HCT116 (cell line): Measurements from ENCODE around the gene TIE1. TPM values are rescaled to one million over a fixed set of nuclear protein-coding genes. Genes with fewer than 3 reads are reported as not detected.

Experiments used
- ATAC-seq: fragments of 200-7000 bp; cut with Tn5 transposase; 2 replicates; pipeline ENCODE4 v1.9.1; 2020; ENCODE audit warnings: mild to moderate bottlenecking, moderate library complexity
- BruUV-seq: library from RNA; stranded (reverse); fragments of 400-500 nt; replicated peaks from 2 replicates; lab custom pipeline; 2021; lab: Mats Ljungman, UMichigan
- CTCF ChIA-PET: fragments of 300-600 bp; sonication (Branson Sonifier 250); formaldehyde crosslinking; loops from one replicate; lab custom pipeline; 2021; ENCODE audit warnings: antibody characterized with exemption; lab: Charles Lee
- POLR2A ChIA-PET: fragments of 300-600, 350-600 bp; sonication (Branson Sonifier 250); formaldehyde crosslinking; loops from one replicate; lab custom pipeline; 2021; ENCODE audit warnings: antibody characterized with exemption; lab: Charles Lee
- RAD21 ChIA-PET, 2 experiments: fragments of 300-600 bp; sonication (Branson Sonifier 250); formaldehyde crosslinking; loops; one replicate each; lab custom pipeline; 2023; ENCODE audit warnings: low total read pairs in 2 of 2; ENCODE audit not compliant: uncharacterized antibody in 2 of 2, unreplicated experiment in 2 of 2, low non-redundant PET in 1 of 2; lab: Charles Lee
- DNase-seq: peaks from one replicate; pipeline ENCODE4 v3.0.0-alpha.2; 2010; ENCODE audit warnings: low read depth, low spot score
- H2AFZ ChIP-seq: fragments of 200-600 bp; shearing (Covaris generic), sonication (generic); 2 replicates; pipeline ENCODE4 v1.6.1; 2017; ENCODE audit warnings: low read depth, mixed run types, mixed read lengths, antibody characterized with exemption, low read length; ENCODE audit not compliant: poor library complexity, severe bottlenecking
- H3K27ac ChIP-seq: 2 replicates; pipeline ENCODE4 v1.5.1; 2012; ENCODE audit warnings: low read depth, low read length
- H3K27me3 ChIP-seq: fragments of 200-600 bp; sonication (generic); 2 replicates; pipeline ENCODE4 v1.6.1; 2016; ENCODE audit warnings: mixed run types, low read length, mixed read lengths; ENCODE audit not compliant: insufficient read depth
- H3K36me3 ChIP-seq, 2 experiments: fragments of 200-500 bp in 1 of 2; fragments of 200-600 bp in 1 of 2; sonication (Bioruptor generic) in 1 of 2; sonication (generic) in 1 of 2; 2 replicates each; pipeline versions ENCODE4 v1.5.1 to v1.6.1; 2014 to 2016; ENCODE audit warnings: low read length in 2 of 2, inconsistent platforms in 1 of 2, mixed read lengths in 1 of 2, mixed run types in 1 of 2; ENCODE audit not compliant: insufficient read depth in 2 of 2, control insufficient read depth in 1 of 2
- H3K4me1 ChIP-seq, 2 experiments: fragments of 200-600 bp in 1 of 2; sonication (generic) in 1 of 2; 2 replicates each; pipeline versions ENCODE4 v1.5.1 to v1.6.1; 2012 to 2017; ENCODE audit warnings: low read length in 2 of 2, inconsistent platforms in 1 of 2, mild to moderate bottlenecking in 1 of 2, mixed read lengths in 1 of 2, mixed run types in 1 of 2, moderate library complexity in 1 of 2; ENCODE audit not compliant: insufficient read depth in 2 of 2, control insufficient read depth in 1 of 2
- H3K4me2 ChIP-seq: fragments of 200-600 bp; sonication (generic); 2 replicates; pipeline ENCODE4 v1.6.1; 2017; ENCODE audit warnings: mixed run types, low read length, mixed read lengths
- H3K4me3 ChIP-seq, 2 experiments: fragments of 200-600 bp in 1 of 2; sonication (generic) in 1 of 2; replicated peaks in 1 of 2; 2 replicates each; pipeline ENCODE4 v1.5.1; 2011 to 2016; ENCODE audit warnings: low read length in 2 of 2, control low read depth in 1 of 2, low read depth in 1 of 2, mild to moderate bottlenecking in 1 of 2, mixed read lengths in 1 of 2, mixed run types in 1 of 2
- H3K79me2 ChIP-seq: fragments of 200-600 bp; sonication (generic); 2 replicates; pipeline ENCODE4 v1.6.1; 2017; ENCODE audit warnings: mild to moderate bottlenecking, mixed run types, low read length, moderate library complexity, mixed read lengths; ENCODE audit not compliant: insufficient read depth
- H3K9ac ChIP-seq: fragments of 200-600 bp; sonication (generic); 2 replicates; pipeline ENCODE4 v1.6.1; 2016; ENCODE audit warnings: low read length, mixed read lengths
- H3K9me2 ChIP-seq: fragments of 200-600 bp; sonication (generic), shearing (Covaris generic); 2 replicates; pipeline ENCODE4 v1.6.1; 2017; ENCODE audit warnings: mixed run types, mild to moderate bottlenecking, moderate library complexity; ENCODE audit not compliant: insufficient read depth
- H3K9me3 ChIP-seq, 2 experiments: fragments of 200-500 bp in 1 of 2; fragments of 200-600 bp in 1 of 2; sonication (Bioruptor generic) in 1 of 2; sonication (generic) in 1 of 2; 2 replicates each; pipeline ENCODE4 v1.6.1; 2014 to 2017; ENCODE audit warnings: low read length in 2 of 2, mixed read lengths in 2 of 2, inconsistent platforms in 1 of 2, low read depth in 1 of 2, mild to moderate bottlenecking in 1 of 2, mixed run types in 1 of 2, moderate library complexity in 1 of 2; ENCODE audit not compliant: control insufficient read depth in 1 of 2, insufficient read depth in 1 of 2
- H4K20me1 ChIP-seq: fragments of 200-600 bp; sonication (generic), shearing (Covaris generic); 2 replicates; pipeline ENCODE4 v1.6.1; 2017; ENCODE audit warnings: mixed run types, mild to moderate bottlenecking, moderate library complexity; ENCODE audit not compliant: insufficient read depth
- JUND ChIP-seq: IDR thresholded peaks from 2 replicates; pipeline ENCODE4 v1.6.1; 2012
- SIN3A ChIP-seq: IDR thresholded peaks from 2 replicates; pipeline ENCODE4 v1.6.1; 2012; ENCODE audit warnings: low read depth
- TCF7L2 ChIP-seq: IDR thresholded peaks from 2 replicates; pipeline ENCODE4 v1.7.0; 2011; ENCODE audit warnings: borderline replicate concordance, inconsistent platforms; ENCODE audit not compliant: insufficient read depth, insufficient read length; ENCODE audit errors: extremely low read depth
- intact Hi-C: fragments of 100-400 bp; cut with micrococcal nuclease; formaldehyde crosslinking; loops from 2 replicates; pipeline ENCODE4 v1.10.0; 2022
- total RNA-seq: library from RNA; stranded (reverse); gene quantifications from one replicate; pipeline ENCODE4 v1.2.1, GENCODE V29; 2021; ENCODE audit not compliant: unreplicated experiment

The TIE1 gene
- total RNA-seq, 1 experiment from 2014 or later = not detected

- no peak for DNase-seq
- Histone ChIP-seq H3K9me3 (no peaks in the 10 kb centered on the region), H3K9me2 (no peaks in the 10 kb centered on the region), H3K27ac (no peak overlapping the region), H3K36me3 (no peaks in the 10 kb centered on the region), H3K4me2 (no peak overlapping the region), H3K9ac (no peak overlapping the region), H3K4me3 (no peak overlapping the region), H4K20me1 (no peaks in the 10 kb centered on the region), H3K4me1 (peaks cover 8 to 16% of the 10 kb centered on the region in 2 experiments; a peak in 3 of 4 replicates), H3K79me2 (no peaks in the 10 kb centered on the region), H2AFZ (no peak overlapping the region), H3K27me3 (0 out of 2 replicates have a peak, but pooled peaks cover under 1% of the 10 kb centered on the region)
- CTCF ChIA-PET = interaction anchor here (1.9 kb wide), 1 partner anchor 7 kb away, joined by 11 read pairs; the partner anchor contains the start of gene C1orf210
- intact Hi-C loops = no loop called here
- no peak for ATAC-seq
- RAD21 ChIA-PET = no interaction called here
- BruUV-seq = no TSS peak
- TF ChIP-seq SIN3A = no peak
- POLR2A ChIA-PET = no interaction called here
Measured at GRCh38 chr1:43293176-43293575, 7.6 kb upstream of the TIE1 start.

GRCh38 chr1:43293896-43294760 lies 6.7 kb upstream of the TIE1 start:
- ChIA-PET CTCF (interaction anchor here (1.9 kb wide), 1 partner anchor 8 kb away, joined by 11 read pairs; the partner anchor contains the start of gene C1orf210), POLR2A (interaction anchor here (0.6 to 2.0 kb wide), 3 partner anchors 8 to 362 kb away, joined by 3 to 12 read pairs (median 5); partner anchors contain the start of gene C1orf210), RAD21 (no interaction called here)
- H3K36me3 ChIP-seq = no peaks in the 10 kb centered on the region
- H4K20me1 ChIP-seq = no peaks in the 10 kb centered on the region
- no peaks in the 10 kb centered on the region for H3K9me3 ChIP-seq
- no peak for TF ChIP-seq JUND
- no peak for TF ChIP-seq TCF7L2
- no peak for DNase-seq
- H3K4me3 ChIP-seq = no peak overlapping the region
- H3K27me3 ChIP-seq = no peaks in the 10 kb centered on the region
- peak overlapping the region; percentile 28 for H3K4me2 ChIP-seq
- no TSS peak for BruUV-seq
- ATAC-seq = peak; percentile 57
- H2AFZ ChIP-seq = no peak overlapping the region
- no peak overlapping the region for H3K9ac ChIP-seq
- peaks cover 8 to 16% of the 10 kb centered on the region in 2 experiments; a peak in 3 of 4 replicates for H3K4me1 ChIP-seq
- intact Hi-C loops = no loop called here
- no peaks in the 10 kb centered on the region for H3K9me2 ChIP-seq
- no peak overlapping the region for H3K27ac ChIP-seq
- H3K79me2 ChIP-seq = no peaks in the 10 kb centered on the region
